Endothelial cell of umbilical vein (primary cell): Measurements from ENCODE around the gene RNF168. TPM values are rescaled to one million over a fixed set of nuclear protein-coding genes. Genes with fewer than 3 reads are reported as not detected.
A peak's percentile ranks its signal among the peaks of the same experiment; 100 is the strongest.
"Not testable (repeated sequence)": the region's sequence is repeated elsewhere in the genome, so short reads cannot be mapped to it uniquely, and the experiment has no call there.

Experiments
- BruUV-seq: library from RNA; stranded (reverse); fragments of 400-500 nt; replicated peaks from 2 replicates; lab custom pipeline; 2021; lab: Mats Ljungman, UMichigan
- CTCF ChIA-PET: fragments of 300-600, 350-600 bp; sonication (Branson Sonifier 250); formaldehyde crosslinking; loops from one replicate; lab custom pipeline; 2021; ENCODE audit warnings: antibody characterized with exemption, inconsistent platforms; lab: Charles Lee
- POLR2A ChIA-PET: fragments of 300-600, 350-600 bp; sonication (Branson Sonifier 250); formaldehyde crosslinking; loops from one replicate; lab custom pipeline; 2021; ENCODE audit warnings: antibody characterized with exemption, inconsistent platforms; lab: Charles Lee
- DNase-seq: peaks from one replicate; pipeline ENCODE4 v3.0.0-alpha.2; 2011; ENCODE audit warnings: low read depth, low spot score
- FAIRE-seq: peaks from 2 replicates; lab custom pipeline; 2011; peaks lifted over from hg19 to GRCh38; lab: Jason Lieb, UNC
- H2AFZ ChIP-seq: 2 replicates; pipeline ENCODE4 v1.6.0; 2012; ENCODE audit warnings: low read depth, low read length, control low read depth, inconsistent platforms
- H3K27ac ChIP-seq: 2 replicates; pipeline ENCODE4 v1.5.1; 2011; ENCODE audit warnings: low read depth, mild to moderate bottlenecking, control low read depth, low read length, moderate library complexity; ENCODE audit not compliant: insufficient read depth
- H3K27me3 ChIP-seq, 2 experiments: 2 replicates each; pipeline versions ENCODE4 v1.6.0 to v1.6.1; 2011; ENCODE audit warnings: low read length in 2 of 2, mixed read lengths in 1 of 2; ENCODE audit not compliant: control insufficient read depth in 2 of 2, insufficient read depth in 2 of 2
- H3K36me3 ChIP-seq, 2 experiments: 2 replicates in 1 of 2; 3 replicates in 1 of 2; pipeline ENCODE4 v1.5.1; 2011; ENCODE audit warnings: low read length in 2 of 2, mild to moderate bottlenecking in 1 of 2, moderate library complexity in 1 of 2; ENCODE audit not compliant: control insufficient read depth in 2 of 2, insufficient read depth in 2 of 2; ENCODE audit errors: extremely low read depth in 1 of 2
- H3K4me1 ChIP-seq: 3 replicates; pipeline ENCODE4 v1.5.1; 2011; ENCODE audit warnings: mild to moderate bottlenecking, low read length; ENCODE audit not compliant: control insufficient read depth, insufficient read depth; ENCODE audit errors: extremely low read depth
- H3K4me2 ChIP-seq: 2 replicates; pipeline ENCODE4 v1.6.1; 2011; ENCODE audit warnings: low read length, control low read depth, mixed read lengths; ENCODE audit not compliant: insufficient read depth
- H3K4me3 ChIP-seq, 3 experiments: fragments of 200-600 bp in 1 of 3; sonication (generic), shearing (Covaris generic) in 1 of 3; replicated peaks in 1 of 3; 2 replicates each; pipeline ENCODE4 v1.5.1; 2011 to 2016; ENCODE audit warnings: control low read depth in 3 of 3, low read length in 3 of 3, mild to moderate bottlenecking in 2 of 3, inconsistent platforms in 1 of 3, low read depth in 1 of 3, moderate library complexity in 1 of 3; ENCODE audit not compliant: insufficient read depth in 1 of 3
- H3K79me2 ChIP-seq: 2 replicates; pipeline ENCODE4 v1.6.0; 2012; ENCODE audit warnings: low read length, inconsistent platforms; ENCODE audit not compliant: control insufficient read depth, insufficient read depth
- H3K9ac ChIP-seq: replicated peaks from 2 replicates; pipeline ENCODE3; 2011; ENCODE audit warnings: low read length, control low read depth; ENCODE audit not compliant: insufficient read depth; ENCODE audit errors: extremely low read depth
- H3K9me1 ChIP-seq: replicated peaks from 3 replicates; pipeline ENCODE4 v1.6.0; 2011; ENCODE audit warnings: mild to moderate bottlenecking, low read length; ENCODE audit not compliant: control insufficient read depth, insufficient read depth; ENCODE audit errors: extremely low read depth
- H3K9me3 ChIP-seq: replicated peaks from 2 replicates; pipeline ENCODE4 v1.5.1; 2012; ENCODE audit warnings: low read length, inconsistent platforms; ENCODE audit not compliant: control insufficient read depth, insufficient read depth
- H4K20me1 ChIP-seq: replicated peaks from 2 replicates; pipeline ENCODE3; 2011; ENCODE audit warnings: mild to moderate bottlenecking, low read length; ENCODE audit not compliant: control insufficient read depth, insufficient read depth; ENCODE audit errors: extremely low read depth
- FOS ChIP-seq: IDR thresholded peaks from 2 replicates; pipeline ENCODE4 v1.6.1; 2011; ENCODE audit warnings: mild to moderate bottlenecking, low read length, moderate library complexity, borderline replicate concordance; ENCODE audit not compliant: insufficient read depth
- dilution Hi-C: fragments of 300-500 bp; cut with MboI; formaldehyde crosslinking; loops from one replicate; pipeline ENCODE4 v1.15.0; 2019; ENCODE audit warnings: low sequenced_read_pairs; ENCODE audit not compliant: extremely low pct_ligation_motif_present
- intact Hi-C: fragments of 100-400 bp; cut with micrococcal nuclease; formaldehyde crosslinking; loops from one replicate; pipeline ENCODE4 v1.10.0; 2022
- polyA plus RNA-seq, 4 experiments: library from polyadenylated mRNA; depleted of rRNA in 3 of 4; stranded (reverse) in 3 of 4; unstranded in 1 of 4; fragments of >200 nt; gene quantifications; 2 replicates each; pipeline versions ENCODE4 v1.2.1 to v1.2.3, GENCODE V29; 2011 to 2012; ENCODE audit warnings: missing spikeins in 1 of 4
- total RNA-seq: library from RNA; stranded (reverse); gene quantifications from 2 replicates; pipeline ENCODE4 v1.2.3, GENCODE V29; 2021

The RNF168 gene
- total and polyA plus RNA-seq, 2 donors (not counting 3 experiments of a cell fraction or from before 2014, with no cell fraction given): 4.0 to 32.9 TPM

- Histone ChIP-seq H3K9me3 (no peaks in the 10 kb centered on the region), H3K27ac (no peak overlapping the region), H2AFZ (no peak overlapping the region), H3K36me3 (peaks cover 0 to 7% of the 10 kb centered on the region in 2 experiments), H3K9ac (no peak overlapping the region), H4K20me1 (peaks cover 6% of the 10 kb centered on the region), H3K9me1 (no peaks in the 10 kb centered on the region), H3K79me2 (peaks cover 74% of the 10 kb centered on the region), H3K27me3 (no peaks in the 10 kb centered on the region), H3K4me2 (no peak overlapping the region), H3K4me3 (no peak overlapping the region), H3K4me1 (no peaks in the 10 kb centered on the region)
- no peak for FAIRE-seq
- no TSS peak for BruUV-seq
- TF ChIP-seq FOS: no peak
- ChIA-PET CTCF (interaction anchor here (0.6 kb wide), 1 partner anchor 11 kb away, joined by 3 read pairs; no protein-coding TSS in a partner anchor), POLR2A (no interaction called here)
- dilution Hi-C loops: no loop called here
- intact Hi-C loops: no loop called here
- DNase-seq: peak; percentile 36
These were observed 80.4 kb downstream of the RNF168 start for GRCh38 chr3:196423044-196423781.

GRCh38 chr3:196421668-196422067 lies 81.9 kb downstream of the RNF168 start:
- CTCF ChIA-PET: interaction anchor here (0.9 kb wide), 1 partner anchor 9 kb away, joined by 4 read pairs; no protein-coding TSS in a partner anchor

More at GRCh38 chr3:196421668-196422067, 81.9 kb downstream of the RNF168 start:
- intact Hi-C loops, H3K4me3 ChIP-seq, H2AFZ ChIP-seq, dilution Hi-C loops, H3K9me3 ChIP-seq, H3K27ac ChIP-seq, H3K27me3 ChIP-seq, H4K20me1 ChIP-seq, H3K36me3 ChIP-seq, H3K4me1 ChIP-seq, H3K9ac ChIP-seq, POLR2A ChIA-PET, DNase-seq, BruUV-seq, H3K9me1 ChIP-seq, FAIRE-seq, H3K4me2 ChIP-seq: not testable (repeated sequence)
- H3K79me2 ChIP-seq: peaks cover 74% of the 10 kb centered on the region
